Femur (tissue), 1 donor: ENCODE data around the gene ALOXE3.
"Not testable (repeated sequence)": the region's sequence is repeated elsewhere in the genome, so short reads cannot be mapped to it uniquely, and the experiment has no call there.

Experiments
- DNase-seq: peaks from one replicate; pipeline ENCODE4 v3.0.0-alpha.2; 2017

The ALOXE3 gene

DNA sequence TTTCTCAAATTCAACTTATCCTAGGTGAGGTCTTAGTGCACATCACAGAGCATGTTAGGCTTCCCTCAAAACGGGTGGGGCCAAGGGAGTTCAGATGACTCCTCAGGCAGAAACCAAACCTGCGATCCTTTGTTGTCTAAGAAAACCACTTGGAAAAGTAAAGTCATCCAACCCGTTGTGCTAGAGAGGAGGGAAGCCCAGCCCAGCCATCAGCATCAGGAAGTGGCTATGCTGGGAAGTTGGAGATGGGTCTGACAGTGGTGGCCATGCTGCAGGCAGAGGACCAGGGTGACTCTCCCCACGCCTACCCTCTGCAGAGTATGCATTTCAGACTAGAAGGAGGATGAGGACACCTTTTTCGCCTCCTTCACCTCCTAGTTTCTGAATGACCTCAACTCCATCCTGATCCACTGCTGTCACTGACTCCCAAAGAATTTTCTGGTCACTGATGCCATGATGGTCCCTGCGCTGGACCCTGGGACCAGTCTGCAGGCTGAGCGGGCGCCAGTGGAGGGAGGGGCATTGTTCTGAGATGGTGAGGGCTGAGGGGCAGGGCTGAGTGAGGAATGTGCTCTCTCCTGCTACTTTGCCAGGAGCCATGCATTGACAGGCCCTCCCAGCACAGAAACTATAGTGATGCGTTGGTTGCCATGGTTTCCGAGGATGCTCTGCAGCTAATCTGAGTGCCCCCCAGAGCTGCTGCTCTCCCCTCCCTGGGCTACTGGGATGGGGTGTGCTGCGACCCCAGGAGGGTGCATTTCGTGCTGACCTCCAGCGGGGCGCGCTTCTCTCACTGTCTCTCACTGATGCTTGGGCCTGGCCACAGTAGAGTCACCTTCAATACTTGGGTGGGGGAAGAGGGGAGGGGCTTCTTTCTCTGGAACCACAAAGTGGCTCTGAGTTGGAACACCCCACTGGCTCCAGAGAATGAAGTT lies 51.2 kb downstream of the ALOXE3 start:
- DNase-seq: no peak

DNA sequence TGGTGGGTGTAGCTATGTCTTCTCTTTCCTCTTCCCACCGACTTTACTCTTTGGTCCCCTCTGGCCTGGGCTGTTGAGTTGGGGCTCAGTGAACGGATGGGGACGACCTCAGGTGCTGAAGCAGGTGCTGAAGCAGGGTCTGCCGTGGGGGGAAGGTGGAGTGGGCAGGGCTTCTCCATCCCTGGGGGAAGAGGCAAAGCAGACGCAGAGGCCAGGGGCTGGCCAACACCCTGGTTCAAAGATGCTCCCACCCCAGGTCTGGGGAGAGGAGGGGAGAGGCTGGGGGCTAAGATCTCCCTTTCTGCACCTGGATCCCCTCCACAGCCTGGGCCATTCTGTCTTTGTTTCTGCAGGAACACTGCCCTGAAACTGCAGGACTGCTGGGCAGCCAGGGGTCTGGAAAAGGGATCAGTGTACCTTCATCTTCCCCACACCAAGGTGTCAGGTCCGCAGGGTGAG lies 53.7 kb downstream of the ALOXE3 start:
- DNase-seq: no peak

DNA sequence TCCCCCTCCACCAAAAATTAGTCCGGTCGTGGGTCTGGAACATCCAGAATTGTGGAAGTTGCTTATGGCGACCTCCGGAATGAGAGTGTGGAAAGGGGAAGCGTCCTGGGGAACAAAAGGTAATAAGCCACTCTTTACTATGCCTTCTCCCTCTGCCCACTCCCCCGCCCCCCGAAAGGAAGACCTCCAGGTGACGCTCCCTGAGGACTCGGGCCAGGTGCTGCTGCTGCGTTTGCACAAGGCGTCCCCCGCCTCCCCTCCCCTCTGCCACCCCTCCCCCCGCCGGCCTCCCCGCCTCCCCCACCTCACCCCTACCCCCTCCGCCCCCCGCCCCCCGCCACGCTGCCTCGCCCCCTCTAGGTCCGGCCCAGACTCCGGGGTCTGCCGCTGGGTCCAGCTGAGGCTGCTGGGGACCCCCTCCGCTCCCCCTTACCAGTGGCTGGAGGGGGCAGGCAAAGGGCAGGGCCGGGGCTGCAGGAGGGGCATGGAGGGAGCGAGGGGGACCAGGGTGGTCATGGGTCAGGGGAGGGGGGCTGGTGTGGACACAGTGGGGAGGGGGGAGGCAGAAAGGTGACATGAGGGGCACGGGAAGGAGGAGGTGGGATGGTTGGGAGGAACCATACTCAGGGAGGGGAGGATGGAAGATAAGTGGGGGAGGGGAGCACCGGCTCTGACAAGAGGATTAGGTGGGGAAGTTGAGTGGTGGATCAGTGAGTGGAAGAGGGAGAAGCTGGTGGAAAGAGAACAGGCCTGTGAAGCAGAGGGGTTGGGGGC lies 54.4 kb downstream of the ALOXE3 start:
- no peak for DNase-seq

DNA sequence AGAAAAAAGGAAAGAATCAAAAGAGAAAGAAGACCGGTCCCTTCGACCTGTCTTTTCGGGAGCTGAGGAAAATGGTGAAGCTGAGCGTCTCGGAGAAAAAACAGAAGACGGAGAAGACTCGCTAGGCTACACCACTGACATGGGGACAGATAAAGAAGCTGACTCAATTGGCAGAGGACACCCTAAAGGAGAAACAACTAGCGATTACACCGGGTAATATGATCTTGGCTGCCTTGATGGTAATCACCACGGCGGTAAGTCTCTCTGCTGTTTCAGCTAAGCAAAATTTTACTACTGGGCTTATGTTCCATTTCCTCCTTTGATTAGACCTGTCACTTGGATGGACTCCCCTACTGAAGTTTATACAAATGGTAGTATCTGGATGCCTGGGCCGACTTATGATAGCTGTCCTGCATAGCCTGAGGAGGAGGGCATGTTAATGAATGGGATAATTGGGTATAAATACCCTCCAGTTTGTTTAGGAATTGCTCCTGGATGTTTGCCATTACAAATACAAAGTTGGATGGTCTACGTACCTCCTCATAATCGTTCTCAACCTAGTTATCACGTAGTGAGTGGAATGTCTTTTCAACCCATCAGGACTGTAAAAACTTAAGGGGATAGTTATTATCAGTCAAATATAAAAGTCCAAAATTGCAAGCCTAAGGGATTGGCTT lies 55.4 kb downstream of the ALOXE3 start:
- no peak for DNase-seq

DNA sequence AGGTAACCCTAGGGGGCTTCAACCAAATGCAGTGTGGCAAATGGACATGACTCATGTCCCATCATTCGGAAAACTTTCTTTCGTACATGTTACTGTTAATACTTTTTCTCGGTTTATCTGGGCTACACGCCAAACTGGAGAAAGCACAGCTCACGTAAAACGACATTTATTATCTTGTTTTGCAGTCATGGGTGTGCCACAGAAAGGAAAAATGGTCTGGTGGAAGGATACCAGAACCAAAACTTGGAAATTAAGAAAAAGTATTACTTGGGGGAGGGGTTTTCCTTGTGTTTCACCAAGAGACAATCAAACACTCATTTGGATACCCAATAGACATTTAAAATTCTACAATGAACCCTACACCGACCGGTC lies 55.9 kb downstream of the ALOXE3 start:
- DNase-seq: no peak

DNA sequence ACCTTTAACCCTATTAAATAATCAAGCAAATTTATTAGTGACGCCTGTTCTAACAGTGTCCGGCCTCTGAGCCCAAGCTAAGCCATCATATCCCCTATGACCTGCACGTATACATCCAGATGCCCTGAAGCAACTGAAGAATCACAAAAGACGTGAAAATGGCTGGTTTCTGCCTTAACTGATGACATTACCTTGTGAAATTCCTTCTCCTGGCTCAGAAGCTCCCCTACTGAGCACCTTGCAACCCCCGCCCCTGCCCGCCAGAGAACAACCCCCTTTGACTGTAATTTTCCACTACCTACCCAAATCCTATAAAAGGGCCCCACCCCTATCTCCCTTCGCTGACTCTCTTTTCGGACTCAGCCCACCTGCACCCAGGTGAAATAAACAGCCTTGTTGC lies 56.5 kb downstream of the ALOXE3 start:
- not testable (repeated sequence) for DNase-seq

DNA sequence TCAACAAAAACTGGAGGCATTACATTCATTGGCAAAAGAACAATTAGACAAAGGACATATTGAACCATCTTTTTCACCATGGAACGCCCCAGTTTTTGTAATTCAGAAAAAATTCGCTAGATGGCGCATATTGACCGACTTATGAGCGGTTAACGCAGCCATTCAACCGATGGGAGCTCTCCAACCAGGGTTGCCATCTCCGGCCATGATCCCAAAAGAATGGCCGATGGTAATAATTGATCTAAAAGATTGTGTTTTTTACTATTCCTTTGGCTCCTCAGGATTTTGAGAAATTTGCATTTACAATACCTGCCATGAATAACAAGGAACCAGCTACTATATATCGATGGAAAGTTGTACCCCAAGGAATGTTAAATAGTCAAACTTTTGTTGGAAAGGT lies 58.0 kb downstream of the ALOXE3 start:
- DNase-seq: peak; percentile 64

DNA sequence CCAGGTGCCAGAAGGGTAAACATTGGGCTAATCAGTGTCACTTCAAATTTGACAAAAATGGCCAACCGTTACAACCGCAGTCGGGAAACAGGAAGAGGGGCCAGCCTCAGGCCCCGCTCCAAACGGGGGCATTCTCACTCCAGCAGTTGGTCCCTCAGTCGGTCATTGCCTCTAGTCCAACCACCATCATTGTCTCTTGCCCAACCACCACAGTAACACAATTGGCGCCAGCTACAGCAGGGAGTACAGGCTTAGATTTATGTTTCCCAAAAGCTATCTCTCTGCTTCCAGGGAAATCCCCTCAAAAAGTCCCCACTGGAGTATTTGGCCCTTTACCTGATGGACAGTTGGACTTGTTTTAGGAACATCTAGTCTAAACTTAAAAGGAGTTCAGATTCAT lies 59.2 kb downstream of the ALOXE3 start:
- DNase-seq: no peak

DNA sequence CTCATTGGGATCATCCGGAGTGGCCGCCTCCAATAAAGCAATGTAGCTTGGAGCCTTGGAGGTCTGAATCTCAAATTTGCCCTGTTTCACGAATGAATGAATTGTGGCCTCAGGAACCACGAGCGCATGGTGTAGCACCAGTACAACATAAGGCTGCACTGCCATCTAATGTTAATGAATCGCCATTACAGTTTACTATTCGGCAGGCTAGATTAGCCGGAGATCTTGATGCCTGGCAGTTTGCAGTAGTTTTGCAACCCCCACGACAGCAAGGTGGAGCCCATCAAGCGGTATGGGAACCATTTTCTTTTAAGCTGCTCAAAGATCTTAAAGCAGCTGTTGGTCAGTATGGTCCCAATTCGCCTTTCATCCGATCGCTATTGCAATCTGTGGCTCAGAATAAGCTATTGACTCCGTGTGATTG lies 60.6 kb downstream of the ALOXE3 start:
- no peak for DNase-seq

DNA sequence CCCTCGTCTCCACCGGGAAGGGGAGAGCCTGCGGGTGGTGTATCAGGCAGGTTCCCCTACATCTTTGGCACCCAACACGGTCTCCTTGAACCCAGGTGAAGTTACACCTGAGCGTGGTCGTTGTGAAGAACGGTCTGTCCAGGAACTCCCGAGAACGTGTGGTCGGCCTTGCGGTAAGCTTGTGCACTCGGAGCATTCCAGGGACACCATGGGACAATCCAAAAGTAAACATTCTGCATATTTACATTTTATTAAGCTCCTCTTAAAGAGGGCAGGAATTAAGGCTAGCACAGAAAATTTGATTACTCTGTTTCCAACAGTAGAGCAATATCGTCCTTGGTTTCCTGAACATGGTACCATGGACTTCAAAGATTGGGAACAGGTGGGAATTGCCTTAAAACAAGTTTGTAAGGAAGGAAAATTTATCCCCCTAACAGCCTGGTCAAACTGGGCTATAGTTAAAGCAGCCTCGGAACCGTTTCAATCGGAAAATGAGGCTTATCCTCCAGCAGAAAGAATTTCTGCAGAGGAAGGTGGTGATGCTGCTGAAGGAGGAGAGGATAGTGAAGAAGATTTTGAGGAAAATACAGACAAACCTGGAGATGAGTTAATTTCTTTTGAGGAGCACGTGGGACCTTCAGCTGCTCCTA lies 61.2 kb downstream of the ALOXE3 start:
- no peak for DNase-seq

DNA sequence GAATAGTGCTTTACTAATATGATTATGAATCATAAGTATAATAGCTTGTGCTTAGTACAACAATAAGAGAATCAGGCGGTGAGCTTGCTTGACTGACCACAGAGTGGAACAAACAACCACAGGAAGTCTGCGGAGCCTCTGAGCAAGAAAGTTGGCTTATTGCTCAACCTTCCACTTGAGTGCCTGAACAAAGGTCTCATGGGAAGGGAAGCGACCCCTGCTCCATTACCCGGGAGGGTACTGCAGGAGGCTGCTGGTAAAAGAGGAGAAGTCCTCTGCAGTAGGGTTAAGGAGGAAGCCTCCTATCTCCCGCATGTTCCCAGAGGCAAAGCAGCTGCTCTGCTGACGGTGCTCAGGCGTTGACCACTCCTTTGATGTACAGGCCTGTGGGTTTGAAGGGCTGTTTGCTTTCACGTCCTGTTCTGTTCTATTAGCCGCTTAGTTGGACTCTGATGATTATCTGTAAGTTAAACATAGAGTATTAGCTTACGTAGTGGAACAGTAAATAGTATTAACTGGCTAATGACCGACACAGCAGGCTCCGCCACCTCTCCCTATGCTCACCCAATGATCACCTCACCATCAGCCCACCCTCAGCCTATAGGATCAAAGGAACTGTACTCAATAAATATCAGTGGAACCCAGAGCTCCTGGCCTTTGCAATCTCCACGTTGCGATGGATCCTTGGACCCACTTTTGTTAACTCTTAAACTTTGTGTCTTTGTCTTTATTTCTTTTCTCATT lies 61.9 kb downstream of the ALOXE3 start:
- DNase-seq: peak; percentile 66

DNA sequence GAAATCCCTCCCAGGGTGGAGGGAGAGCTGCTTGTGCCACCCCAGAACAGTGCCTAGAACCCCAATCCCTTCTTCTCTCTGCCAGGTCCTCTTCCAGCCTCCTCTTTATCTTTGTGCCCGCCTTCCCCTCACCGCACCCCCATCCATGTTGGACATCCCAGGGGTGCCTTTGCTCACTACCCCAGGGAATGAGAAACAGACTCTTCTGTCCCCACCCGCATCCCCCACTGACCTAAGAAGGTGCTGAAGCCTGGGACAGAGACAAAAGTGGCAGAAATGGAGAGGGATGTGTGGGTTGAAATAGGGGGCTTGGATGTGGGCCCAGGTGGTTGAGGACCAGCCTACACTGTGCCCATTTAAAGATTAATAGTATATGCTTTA lies 62.5 kb downstream of the ALOXE3 start:
- DNase-seq: no peak

DNA sequence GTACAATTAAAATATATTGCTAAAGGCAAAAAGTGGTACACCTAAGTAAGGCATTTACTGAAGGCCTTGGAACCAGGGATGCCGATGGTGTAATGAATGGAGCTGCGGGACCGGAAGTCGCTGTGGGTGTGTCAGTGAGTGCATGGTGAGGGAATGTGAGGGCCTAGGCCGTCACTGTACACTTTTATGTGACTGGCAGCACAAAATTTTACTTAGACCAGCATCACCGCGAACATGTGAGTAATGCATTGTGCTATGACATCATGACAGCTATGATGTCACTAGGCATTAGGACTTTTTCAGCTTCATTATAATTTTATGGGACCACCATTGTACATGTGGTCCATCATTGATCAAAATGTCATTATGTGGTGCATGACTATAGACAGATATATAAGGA lies 64.7 kb downstream of the ALOXE3 start:
- no peak for DNase-seq

DNA sequence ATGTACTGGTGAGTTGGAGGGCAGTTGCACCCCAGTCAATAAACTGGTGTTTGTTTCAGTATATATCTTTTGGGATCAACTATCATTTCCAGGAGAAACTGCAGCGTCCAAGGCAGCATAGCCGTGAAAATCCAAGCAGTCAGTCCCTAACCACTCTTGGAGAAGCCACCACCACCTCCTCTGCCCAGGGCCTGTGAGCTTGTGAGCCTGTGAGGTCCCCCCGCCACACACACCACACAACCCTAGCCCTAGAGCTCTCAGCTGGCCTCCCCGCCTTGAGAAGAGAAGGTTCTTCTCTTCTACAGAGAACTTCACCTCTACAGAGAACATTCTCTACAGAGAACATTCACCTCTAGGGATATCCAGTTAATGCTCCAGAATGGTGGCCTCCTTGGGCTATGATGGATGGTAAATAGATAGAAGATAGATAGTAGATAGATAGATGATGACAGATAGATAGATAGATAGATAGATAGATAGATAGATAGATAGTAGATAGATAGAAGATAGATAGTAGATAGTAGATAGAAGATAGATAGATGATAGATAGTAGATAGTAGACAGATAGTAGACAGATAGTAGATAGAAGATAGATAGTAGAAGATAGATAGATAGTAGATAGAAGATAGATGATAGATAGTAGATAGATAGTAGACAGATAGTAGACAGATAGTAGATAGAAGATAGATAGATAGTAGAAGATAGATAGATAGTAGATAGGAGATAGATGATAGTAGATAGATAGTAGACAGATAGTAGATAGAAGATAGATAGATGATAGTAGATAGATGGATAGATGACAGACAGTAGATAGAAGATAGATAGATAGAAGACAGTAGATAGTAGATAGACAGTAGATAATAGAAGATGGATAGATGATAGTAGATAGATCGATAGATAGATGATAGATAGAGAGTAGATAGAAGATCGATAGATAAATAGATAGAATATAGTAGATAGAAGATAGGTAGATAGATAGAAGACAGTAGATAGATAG lies 65.8 kb downstream of the ALOXE3 start:
- no peak for DNase-seq

DNA sequence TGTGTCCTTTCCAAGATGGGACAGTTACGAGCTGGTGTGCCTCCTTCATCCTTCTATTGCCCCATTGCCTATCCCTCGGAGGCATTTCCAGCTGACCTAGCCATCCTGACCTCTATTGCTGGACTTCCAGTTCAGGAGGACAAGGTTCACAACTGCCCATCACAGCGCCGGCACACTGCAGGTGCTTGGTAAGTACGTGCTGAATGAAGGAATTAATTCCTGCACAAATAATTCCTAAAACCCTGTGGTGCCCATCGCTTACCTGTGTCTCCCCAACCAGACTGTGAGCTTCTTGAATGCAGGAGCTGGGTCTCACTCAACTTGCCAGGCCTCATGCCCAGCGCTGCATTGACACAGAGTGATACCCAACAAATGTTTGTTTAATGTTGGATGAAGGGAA lies 66.5 kb downstream of the ALOXE3 start:
- DNase-seq: no peak

DNA sequence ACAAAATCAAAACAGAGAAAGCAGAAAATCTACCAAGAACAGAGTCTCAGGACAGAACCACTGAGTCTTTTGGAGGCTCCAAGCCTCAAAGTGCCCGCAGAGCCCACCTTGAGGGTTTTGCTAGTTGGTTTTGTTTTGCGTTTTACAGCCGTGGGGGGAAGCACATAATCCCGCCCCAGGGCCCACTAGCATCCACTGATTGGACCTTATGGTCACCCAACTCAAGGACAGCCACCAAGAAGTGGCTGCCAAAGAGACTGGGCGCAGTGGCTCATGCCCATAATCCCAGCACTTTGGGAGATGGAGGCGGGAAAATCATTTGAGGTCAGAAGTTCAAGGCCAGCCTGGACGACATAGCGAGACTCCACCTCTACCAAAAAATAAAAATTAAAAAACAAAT lies 69.6 kb downstream of the ALOXE3 start:
- DNase-seq: no peak

DNA sequence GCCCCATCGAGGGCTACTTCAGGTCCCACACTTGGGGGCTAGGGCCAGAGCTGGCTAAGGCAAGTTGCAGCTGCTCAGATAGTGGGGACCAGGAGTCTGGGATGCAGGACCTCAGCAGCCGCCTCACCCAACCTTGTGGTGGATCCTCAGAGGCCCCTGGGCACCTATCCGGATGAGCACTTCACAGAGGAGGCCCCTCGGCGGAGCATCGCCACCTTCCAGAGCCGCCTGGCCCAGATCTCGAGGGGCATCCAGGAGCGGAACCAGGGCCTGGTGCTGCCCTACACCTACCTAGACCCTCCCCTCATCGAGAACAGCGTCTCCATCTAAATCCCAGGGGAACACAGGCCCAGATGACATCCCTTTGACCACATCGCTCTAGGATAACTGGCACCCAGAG lies 70.1 kb downstream of the ALOXE3 start:
- no peak for DNase-seq

DNA sequence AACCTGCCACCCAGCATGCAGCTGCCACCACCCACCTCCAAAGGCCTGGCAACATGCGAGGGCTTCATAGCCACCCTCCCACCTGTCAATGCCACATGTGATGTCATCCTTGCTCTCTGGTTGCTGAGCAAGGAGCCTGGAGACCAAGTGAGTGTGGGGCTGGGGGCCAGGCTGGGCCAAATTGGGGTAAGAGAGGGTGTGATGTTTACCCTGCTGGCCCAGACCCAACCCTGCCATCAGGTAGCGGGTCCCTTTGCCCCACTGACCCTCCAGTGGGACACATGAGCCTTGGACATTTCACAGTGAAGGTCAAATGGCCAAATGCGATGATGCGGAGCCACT lies 70.6 kb downstream of the ALOXE3 start:
- DNase-seq: no peak

DNA sequence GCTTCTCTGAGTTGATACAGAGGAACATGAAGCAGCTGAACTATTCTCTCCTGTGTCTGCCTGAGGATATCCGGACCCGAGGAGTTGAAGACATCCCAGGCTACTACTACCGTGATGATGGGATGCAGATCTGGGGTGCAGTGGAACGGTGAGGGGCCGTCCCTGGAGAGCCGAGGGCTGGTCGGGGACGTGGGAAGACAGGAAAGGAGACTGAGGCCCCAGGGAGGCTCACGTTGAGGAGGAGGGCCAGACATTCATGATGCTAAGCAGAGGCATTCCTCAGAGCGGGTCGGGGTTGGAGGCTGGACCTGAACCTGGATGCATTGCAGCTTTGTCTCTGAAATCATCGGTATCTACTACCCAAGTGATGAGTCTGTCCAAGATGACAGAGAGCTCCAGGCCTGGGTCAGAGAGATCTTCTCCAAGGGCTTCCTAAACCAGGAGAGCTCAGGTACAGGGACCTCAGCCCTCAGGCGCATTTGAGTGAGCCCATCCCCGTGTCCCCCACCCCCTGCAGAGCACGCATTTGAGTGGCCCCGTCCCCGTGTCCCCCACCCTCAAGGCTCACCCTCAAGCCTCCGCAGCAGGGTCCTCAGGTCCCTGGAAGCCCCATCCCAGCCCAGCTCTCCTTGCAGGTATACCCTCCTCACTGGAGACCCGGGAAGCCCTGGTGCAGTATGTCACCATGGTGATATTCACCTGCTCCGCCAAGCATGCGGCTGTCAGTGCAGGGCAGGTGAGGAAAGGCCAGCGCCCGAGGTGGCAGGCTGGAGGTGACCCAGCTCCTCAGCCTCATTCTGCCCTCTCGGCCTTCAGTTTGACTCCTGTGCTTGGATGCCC lies 71.2 kb downstream of the ALOXE3 start:
- DNase-seq: no peak

DNA sequence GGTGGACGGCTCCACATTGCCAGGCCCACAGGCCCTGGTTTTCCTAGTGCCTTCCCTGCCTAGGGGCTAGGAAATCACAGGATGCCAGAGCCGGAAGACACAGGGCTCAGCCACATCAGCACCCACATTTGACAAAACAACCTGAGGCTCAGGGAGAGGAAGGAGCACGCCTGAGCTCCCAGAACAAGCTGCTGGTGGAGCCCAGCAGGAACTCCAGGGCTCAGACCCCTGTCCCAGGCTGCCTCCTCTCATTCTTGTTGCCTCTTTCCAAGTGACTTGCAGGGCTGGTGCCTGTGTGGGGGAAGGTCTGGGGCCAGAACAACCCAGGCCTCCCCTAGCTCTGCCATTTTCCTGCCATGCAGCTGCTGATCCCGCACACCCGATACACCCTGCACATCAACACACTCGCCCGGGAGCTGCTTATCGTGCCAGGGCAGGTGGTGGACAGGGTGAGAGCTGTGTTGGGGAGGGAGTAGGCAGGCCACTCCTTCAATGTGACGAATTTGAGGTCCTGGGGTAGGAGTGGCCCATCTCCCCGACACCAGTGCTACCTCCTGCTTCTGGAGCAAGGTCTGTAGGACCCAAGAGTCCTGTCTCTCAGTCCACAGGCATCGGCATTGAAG lies 71.9 kb downstream of the ALOXE3 start:
- no peak for DNase-seq
